Testis (tissue), 2 donors: Measurements from ENCODE around the gene UGGT2.

Source experiments
- CTCF ChIP-seq, 3 experiments: fragments of 450-650 bp in 2 of 3; fragments of 200-600 bp in 1 of 3; sonication (generic) in 1 of 3; IDR thresholded peaks; one replicate each; pipeline ENCODE4 v1.5.1; 2016 to 2019; ENCODE audit warnings: antibody characterized with exemption in 3 of 3, mild to moderate bottlenecking in 2 of 3, moderate library complexity in 1 of 3
- POLR2A ChIP-seq: fragments of 450-650 bp; IDR thresholded peaks from one replicate; pipeline ENCODE4 v1.6.1; 2017; ENCODE audit warnings: antibody characterized with exemption, mild to moderate bottlenecking, moderate library complexity

GRCh38 chr13:95880331-95880730 lies 172.9 kb downstream of the UGGT2 start:
- TF ChIP-seq CTCF (IDR thresholded peaks at IDR 0.05) (no peak), POLR2A (no peak)
